RPMI8226 (cell line): ENCODE results near the gene NAA60.
"Not testable (repeated sequence)": the region's sequence is repeated elsewhere in the genome, so short reads cannot be mapped to it uniquely, and the experiment has no call there.

Experiments used
- DNase-seq: peaks from one replicate; pipeline ENCODE4 v3.0.0-alpha.2; 2015

Gene NAA60

DNA sequence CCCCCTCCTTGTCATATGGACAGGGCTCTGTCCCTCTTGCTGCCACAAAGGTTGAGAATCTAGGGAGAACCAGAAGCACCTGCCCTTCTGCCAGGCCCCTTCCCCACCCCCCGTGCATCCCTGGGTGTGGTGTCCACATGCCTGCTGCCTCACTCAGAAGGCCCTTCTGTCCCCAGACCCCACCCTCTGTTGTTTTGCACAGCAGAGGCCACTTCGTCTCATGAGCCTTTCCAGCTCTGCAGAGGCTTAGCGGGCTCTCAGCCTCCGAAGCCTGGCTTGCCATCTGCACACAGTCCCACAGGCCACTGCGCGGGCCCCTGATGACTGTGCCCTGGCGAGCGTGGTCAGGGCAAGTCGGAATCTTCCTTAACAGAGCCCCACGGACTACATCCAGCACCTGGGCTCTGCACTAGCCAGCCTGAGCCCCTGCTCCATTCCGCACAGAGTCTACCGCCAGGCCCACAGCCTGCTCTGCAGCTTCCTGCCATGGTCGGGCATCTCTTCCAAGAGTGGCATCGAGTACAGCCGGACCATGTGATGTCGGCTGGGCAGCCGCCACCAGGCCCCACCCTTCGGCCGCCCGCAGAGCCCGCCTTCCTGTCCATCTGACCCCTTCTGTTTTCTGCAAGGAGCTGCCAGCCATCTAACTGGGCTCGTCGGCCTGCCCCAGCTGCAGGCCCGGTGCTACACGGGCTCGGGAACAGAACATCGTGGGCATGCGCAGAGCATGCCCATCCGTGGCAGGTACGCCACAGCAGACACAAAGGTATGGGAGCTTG is 41.0 kb downstream of the NAA60 start:
- no peak for DNase-seq

DNA sequence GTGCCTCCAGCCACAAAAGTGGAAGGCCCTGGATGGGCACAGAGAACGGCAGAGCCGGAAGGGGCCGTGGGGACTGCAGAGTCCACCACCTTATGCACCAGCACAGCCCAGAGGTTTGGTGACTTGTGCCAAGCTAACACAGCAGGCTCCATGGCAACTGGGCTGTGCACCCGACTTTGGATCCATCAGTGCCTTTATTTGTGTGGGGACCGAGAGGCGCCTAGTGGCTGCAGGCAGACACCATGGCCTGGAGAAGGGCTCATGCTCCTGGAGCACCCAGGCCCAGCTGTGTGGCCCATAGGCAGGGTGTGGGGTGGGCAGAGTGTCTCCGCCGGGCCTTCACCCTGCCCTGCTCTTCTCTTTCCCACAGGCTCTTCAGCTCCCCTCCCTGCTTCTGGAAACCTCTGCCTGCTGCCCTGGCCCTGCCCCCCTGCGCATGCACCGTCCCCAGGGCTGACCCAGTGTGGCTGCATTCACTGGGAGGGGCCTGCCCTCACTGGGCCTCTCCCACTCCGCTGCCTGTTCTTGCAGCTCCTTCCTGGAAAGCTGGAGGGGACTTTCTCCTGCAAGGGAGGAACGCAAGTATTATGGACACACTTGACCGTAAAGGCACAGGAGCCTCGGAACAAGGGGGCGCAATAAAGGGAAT is 41.7 kb downstream of the NAA60 start:
- no peak for DNase-seq

DNA sequence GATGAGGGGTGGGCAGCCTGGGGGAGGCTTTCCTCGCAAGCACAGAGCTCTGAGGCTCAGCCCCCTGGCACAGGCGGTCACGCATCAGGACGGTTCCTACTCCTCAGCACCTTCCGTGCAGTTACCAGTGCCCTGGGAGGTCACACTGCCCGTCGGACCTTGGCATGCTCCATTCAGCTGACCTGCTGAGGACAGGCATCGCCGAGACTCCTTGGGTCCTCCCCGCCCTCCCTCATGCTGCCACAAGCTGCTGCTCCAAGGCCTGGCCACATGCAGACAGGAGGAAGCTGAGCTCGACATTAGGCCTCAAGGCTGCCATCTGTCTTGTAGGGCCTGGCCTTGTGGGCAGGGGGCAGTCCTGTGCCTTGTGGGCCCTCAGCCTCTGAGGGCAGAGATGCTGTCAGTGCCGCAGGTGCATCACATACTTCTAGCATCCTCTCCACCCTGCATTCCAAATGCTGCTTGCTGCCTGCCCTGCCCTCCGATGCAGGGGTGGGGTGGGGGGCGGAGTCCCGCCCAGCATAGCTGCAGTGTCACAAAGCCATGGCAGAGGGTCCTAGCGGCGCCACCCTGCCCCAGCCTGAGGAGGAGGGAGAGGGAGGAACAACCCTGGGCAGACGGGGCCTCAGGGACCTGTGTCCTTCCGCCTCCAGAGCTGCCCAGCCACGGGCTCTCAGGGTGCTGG is 42.5 kb downstream of the NAA60 start:
- no peak for DNase-seq

DNA sequence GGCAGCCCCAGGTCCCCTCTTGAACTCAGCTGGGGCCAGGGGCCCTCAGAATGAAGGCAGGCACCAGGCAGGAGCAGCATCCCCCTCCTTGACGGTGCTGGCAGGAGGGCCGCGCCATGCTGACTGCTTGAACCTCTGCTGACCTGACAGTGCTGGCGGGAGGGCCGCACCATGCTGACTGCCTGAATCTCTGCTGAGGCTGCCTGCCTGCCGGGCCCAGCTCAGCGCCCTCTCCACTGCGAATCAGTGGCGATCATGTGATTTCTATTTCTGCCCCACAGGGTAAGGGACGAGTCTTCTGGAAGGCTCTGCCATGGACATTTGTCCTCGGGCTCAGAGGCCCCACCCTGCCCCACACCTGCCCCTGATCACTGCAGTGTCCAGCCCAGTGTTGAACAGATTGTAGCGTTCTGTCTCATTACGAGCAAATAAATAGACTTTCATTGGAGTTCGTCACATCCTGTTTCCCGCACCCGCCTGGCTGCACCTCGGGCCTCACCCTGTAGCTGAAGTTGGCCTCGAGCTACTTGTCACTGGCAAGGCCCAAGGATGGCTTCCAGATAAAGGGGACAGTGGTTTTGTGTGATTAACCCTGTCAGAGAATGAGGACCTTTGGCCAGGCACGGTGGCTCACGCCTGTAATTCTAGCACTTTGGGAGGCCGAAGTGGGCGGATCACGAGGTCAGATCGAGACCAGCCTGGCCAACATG is 43.2 kb downstream of the NAA60 start:
- no peak for DNase-seq

DNA sequence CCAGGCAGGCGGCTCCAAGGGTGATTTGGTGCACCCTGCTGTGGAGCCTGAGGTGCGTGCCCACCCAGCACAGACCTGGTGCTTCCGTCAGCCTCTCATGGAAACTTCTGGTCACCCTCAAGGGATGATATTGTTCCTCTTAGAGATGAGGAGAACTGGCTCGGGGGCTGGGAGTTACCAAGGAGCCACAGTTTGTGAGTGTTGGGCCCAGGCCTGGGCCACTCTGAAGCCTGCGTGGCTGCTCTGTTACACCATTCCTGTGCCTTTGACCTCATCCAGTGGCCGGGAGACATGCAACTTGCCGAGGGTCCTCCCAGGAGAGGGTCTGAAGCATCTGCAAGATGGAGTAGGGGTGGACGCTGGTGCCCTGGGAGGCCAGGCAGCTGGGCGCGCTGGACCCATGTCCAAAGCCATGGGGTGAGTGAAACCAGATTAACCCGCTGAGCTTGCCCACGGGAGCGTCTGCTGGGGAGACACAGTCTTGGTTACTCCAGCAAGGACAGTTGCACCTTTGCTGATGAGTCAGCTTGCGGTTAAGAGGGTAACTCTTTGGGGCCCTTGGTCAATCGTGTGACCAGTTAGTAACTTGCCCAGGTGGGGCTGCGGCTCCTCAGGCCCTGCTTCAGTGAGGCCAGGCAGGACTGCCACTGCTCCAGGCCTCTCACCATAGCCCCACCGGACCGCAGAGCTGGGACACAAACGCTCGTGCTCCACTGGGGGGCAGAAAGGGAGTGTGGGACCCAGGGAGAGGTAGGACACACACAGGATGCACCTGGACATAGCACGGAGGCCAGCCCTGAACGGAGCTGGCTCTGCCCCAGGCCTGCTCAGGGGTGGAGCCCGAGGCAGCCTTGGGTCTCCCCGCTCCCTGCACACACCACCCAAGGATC is 44.3 kb downstream of the NAA60 start:
- peak; percentile 22 for DNase-seq

DNA sequence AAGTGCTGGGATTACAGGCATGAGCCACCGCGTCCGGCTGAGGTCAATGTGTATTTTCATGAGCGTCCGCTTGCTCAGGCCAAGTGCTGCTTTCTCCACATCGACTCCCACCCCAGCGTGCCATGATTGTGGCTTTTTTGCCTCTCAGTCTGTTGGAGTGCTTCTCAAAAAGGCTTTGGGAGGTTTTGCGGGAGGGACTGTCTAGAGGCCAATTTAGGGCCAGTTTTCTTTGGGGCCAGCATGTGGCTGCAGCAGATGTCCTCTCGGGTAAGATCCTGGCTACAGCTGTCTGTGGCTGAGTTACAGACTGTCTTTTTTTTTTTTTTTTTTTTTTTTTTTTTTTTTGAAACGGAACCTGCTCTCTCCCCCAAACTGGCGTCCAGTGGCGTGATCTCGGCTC is 45.3 kb downstream of the NAA60 start:
- no peak for DNase-seq

DNA sequence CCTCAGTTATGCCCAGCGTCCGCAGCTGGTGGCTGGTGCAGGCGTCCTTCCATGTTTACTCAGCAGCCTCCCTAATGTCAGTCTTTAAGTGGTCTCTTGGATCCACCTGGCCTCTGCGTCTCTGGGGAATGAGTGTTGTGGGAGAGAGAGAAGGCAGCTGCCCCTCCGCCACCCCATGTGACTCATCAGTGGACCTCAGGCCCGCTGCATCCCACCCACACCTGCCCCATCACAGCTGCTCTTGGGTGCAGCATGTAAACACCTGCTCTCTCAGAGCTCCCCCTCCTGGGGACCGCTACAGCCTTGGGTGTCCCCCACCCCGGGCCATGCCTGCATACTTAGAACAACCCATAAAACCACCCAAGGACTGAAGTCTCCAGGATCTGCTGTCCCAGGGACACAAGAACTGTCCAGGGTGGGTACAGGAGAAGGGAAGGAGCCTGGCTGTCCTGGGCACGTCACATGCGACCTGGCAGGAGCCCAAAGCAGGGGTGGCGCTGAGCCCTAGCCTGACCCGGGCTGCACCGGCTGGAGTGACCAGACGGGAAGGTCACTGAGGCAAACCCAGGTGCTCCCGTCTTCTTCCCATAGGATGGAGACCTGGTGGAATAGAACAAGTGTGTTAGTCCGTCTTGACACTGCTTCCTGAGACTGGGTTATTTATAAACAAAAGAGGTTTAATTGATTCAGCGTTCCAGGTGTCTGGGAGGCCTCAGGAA is 47.6 kb downstream of the NAA60 start:
- DNase-seq, result peak; percentile 34

DNA sequence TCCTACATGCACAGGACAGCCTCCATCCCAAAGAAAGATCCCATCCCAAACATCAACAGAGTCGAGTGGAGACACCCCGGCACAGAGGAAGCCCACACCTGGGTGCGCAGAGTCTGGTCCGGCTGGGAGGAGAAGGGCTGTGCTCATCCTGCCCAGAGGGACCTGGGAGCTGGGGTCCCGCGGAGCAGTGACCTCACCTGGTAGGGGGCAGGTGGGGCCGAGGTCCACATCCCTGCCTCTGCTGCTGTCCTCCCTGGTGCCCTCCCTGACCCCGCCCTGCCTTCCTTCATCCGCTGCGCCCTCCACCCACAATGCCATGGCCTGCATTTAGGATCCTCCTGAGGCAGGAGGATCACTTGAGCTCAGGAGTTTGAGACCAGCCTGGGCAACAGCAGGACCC is 48.9 kb downstream of the NAA60 start:
- no peak for DNase-seq

DNA sequence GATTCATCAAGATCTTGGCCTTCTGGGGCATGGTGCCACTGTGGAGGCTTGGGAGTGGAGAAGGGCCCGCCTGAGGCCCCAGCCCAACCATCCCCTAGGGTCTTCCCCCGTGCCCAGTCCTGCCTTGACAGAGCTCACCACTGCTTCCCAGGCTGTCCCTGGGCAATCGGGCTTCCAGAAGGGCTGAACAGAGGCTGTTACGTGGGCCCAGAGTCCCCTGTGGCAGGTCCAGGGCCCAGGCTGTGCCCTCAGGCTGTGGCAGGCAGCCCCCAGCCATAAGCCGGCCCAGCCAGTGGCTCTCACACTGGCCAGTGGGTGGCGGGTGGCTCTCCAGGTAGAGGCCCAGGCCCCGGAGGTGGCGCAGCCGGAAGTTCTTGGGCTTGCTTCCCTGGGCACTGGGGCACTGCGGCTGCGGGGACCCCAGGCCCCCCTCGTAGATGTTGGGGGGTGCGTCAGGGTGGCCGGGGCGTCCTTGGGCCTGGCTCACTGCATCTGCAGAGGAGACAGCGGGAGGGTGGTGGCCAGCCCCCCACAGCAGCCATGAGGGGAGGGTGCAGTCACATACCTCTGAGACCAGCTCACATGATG is 51.0 kb downstream of the NAA60 start:
- no peak for DNase-seq

DNA sequence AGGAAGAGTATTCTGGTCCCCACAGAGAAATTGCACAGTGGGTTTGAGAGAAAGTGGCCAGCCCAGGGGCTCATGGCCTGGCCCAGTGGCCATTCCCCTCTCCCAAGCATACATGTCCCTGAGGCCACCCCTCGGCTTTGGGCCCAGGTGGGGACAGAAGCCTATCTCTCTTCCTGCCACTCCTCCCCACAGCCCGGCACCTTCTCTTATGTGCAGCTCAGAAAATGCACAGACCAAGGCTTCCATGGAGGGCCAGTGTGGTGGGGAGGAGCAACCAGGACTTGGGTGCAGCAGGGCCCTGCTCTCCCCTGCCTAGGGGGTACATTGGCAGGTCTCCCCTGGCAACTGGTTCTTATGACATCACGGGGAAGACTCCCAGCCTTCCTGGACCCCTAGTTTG is 51.7 kb downstream of the NAA60 start, which contains the start of gene C16orf90:
C16orf90 (minus strand) TSS at position 314 of the 400 bp plus-strand sequence; CDS start at position 246, 68 bp downstream.
- DNase-seq, result no peak

DNA sequence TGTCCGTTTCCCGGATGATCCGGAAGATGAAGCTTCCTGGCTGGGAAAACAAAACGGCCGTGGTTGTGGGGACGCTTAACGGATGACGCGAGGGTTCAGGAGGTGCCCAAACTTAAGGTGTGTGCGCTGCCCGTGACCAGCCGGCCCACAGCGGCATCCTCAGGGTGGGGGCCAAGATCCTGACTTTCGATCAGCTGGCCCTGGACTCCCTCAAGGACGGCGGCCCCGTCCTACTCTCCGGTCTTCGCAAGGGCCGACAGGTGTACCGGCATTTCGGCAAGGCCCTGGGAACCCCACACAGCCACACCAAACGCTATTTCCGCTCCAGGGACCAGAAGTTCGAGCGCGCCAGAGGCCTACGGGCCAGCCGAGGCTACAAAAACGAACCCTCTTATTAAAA is 52.9 kb downstream of the NAA60 start:
- no peak for DNase-seq

DNA sequence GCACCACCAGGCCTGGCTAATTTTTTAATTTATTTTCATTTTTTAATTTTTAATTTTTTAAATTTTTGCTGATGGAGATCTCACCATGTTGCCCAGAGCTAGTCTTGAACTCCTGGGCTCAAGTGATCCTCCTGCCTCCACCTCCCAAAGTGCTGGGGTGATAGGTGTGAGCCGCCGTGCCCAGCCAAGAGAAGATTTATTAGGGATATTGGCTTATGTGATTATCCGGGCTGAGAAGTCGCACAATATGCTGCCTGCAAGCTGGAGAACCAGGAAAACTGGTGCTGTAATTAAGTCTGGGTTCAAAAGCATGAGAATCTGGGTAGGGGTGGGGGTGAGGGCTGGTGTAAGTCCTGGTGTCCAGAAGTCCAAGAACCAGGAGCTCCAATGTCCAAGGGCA is 54.3 kb downstream of the NAA60 start:
- DNase-seq, result no peak

DNA sequence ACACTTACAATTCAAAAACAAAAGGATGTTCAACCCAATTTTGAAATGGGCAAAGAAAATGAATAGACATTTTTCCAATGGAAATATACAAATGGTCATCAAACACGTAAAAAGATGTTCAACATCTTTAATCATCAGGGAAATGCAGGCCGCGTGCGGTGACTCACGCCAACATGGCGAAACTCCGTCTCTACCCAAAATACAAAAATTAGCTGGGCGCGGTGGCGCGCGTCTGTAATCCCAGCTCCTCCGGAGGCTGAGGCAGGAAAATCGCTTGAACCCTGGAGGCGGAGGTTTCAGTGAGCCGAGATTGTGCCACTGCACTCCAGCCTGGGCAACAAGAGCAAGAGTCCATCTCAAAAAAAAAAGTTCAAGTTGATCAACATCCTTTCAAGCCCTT is 55.5 kb downstream of the NAA60 start:
- DNase-seq, result no peak

DNA sequence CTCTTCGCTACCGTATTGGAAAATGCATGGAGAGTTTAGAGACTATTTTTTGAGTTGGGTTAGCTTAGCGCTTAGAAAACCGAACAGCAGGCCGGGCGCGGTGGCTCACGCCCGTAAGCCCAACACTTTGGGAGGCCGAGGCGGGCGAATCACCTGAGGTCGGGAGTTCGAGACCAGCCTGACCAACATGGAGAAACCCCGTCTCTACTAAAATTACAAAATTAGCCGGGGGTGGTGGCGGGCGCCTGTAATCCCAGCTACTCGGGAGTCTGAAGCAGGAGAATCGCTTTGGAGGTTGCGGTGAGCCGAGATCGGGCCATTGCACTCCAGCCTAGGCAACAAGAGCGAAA is 57.9 kb downstream of the NAA60 start:
- DNase-seq, result not testable (repeated sequence)

DNA sequence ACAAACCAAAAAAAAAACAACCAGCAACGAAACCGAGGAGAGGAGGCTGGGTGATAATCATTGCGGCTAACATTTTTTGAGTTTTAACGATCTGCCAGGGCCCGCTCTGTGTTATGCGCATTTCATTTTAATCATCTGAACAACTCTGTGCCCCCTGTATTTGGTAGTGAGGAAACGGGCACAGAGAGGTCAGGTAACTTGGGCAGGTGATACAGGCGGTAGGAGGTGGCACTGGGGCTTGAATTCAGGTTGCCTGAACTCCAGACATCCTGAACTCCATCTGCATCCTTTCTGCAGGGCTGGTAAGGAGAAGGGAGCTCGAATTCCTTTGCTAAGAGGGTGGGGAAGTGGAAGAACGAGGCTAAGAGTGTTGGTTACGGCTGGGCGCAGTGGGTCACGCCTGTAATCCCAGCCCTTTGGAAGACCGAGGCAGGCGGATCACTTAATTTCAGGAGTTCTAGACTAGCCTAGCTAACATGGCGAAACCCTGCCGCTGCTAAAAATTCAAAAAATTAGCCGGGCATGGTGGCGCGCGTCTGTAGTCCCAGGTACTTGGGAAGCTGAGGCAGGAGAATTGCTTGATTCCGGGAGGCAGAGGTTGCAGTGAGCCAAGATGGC is 58.4 kb downstream of the NAA60 start:
- no peak for DNase-seq

DNA sequence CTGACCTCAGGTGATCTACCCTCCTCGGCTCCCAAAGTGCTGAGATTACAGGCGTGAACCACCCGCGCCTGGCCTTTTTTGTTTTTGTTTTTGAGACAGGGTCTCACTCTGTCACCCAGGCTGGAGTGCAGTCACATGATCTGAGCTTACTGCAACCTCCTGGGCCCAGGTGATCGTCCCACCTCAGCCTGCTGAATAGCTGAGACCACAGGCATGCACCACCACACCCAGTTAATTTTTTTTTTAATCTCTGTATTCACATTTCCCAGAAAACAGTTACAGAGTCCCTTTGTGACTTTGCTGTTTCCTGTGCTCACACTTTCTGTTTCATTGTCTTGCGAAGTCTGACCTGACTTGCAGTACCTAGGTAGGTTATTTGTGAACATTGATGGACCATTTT is 60.0 kb downstream of the NAA60 start:
- peak; percentile 79 for DNase-seq

DNA sequence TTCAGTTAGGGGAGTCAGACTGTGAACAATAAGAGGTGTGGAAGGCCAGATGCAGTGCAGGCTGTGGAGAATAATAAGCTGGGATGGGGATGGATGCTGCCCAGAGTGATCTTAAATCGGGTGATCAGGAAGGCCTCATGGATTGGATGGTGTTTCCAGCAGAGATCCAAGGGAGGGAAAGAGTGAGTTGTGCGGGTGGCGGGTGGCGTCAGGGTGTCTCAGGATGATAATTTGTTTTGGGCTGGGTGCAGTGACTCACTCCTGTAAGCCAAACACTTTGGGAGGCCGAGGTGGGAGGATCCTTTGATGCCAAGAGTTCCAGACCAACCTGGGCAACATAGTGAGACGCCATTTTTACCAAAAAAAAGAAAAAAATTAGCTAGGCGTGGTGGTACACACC is 65.3 kb downstream of the NAA60 start:
- DNase-seq, result no peak

DNA sequence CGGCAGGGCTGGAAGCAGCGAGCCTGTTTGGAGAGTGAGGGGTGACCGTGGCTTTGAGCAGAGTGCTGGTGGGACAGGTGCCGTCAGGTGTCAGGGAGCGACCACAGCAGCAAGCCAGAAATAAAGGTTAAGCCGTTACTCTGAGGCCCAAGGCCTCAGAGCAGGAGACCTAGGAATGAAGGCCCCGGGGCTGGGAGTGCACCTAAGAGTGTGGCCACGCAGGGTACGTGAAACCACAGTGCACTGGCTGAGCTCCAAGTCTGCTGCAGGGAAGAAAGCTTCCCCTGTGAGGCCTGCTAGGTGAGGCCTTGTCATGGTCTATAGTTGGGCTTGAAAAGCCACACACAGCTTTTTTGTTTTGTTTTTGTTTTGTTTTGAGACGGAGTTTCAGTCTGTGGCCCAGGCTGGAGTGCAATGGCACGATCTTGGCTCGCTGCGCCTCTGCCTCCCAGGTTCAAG is 66.0 kb downstream of the NAA60 start:
- DNase-seq, result peak; percentile 99

DNA sequence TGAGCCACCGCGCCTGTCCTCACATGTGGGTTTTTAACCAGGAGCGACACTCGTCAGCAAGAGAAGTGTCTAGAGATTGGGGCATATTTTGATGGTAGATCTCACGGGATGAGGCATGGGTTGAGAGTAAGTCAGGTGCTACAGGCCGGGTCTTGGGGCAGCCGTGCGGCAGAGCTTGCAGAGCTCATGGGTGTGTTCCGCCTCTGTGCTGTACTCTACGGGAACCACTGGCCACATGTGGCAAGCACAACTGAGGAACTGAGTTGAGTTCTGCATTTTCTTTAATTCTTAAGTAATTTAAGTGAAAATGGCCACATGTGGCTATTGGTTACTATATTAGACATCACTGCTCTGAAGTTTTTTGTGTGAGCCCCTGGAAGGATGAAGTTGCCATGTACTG is 66.9 kb downstream of the NAA60 start:
- no peak for DNase-seq

DNA sequence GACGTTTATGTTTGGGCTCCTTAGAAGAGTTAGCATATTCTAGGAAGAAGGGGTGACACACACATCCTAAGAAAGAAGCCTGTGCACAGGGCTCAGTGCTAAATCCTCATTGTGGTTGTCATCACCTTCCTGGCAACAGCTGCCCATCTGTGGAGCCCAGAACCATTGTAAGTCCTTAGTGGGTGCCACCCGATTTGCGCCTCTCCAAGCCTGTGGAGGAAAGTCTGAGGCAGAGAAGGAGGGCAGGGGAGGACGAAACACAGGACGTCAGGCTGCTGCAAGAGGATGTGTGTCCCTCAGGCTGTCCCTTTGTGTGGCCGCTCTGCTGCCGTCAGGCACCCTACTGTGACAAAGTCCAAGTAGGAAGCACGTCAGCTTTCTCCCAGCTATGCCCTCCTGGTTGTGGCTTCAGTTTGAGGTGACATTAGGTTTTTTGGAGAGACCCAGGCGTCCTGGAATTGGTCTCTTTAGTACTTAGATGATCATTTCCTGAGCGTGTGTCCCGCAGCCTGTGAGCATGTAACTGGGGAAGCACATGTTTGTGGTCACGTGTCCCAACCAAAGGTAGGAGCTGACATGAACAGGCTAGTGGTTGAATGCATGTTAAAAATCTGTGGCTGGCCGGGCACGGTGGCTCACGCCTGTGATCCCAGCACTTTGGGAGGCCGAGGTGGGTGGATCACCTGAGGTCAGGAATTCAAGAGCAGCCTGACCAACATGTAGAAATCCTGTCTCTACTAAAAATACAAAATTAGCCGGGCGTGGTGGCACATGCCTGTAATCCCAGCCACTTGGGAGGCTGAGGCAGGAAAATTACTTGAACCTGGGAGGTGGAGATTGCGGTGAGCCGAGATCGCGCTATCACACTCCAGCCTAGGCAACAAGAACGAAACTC is 68.1 kb downstream of the NAA60 start:
- no peak for DNase-seq
